Effector CD8-positive, alpha-beta T cell (primary cell): ENCODE results near the gene CERS5.
"Not testable (repeated sequence)": the region's sequence is repeated elsewhere in the genome, so short reads cannot be mapped to it uniquely, and the experiment has no call there.

Experiments
- DNase-seq: peaks from one replicate; lab custom pipeline; 2025; lab: John Stamatoyannopoulos, UW

CERS5 gene

GRCh38 chr12:50187084-50187900, 20.1 kb upstream of the CERS5 start:
- no peak for DNase-seq

GRCh38 chr12:50186681-50187080, 19.5 kb upstream of the CERS5 start:
- DNase-seq: no peak

DNA sequence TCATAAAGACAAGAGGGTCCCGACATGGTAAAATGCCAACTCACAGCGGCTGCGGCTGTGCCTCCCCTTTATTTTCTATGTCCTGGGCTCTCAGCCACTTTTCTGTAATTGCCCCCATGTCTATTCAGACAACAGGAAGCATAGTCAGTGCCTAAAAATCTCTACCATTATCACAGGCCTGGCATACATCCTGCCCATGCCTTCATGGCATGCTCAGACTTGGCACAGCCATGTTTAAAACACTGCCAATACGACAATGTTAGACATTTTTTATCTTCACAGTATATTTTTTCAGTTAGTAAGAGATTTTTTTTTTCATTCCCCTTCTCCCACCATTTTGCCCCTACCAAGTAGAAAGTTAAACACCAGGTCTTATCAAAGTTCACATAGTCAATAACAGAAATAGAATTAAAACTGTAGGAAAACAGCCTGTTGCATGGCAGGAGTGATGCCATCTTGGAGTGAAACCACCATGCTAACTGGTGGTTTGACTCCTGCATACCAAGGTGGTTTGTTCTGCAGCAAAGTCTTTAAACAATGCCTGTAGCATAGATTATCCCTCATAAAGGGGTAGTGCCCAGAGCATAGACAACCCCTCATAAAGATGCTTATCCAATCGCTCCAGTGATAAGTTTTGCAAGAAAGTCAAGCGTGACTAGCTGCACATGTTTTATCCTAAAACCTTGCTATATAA, 18.9 kb upstream of the CERS5 start:
- DNase-seq: no peak

DNA sequence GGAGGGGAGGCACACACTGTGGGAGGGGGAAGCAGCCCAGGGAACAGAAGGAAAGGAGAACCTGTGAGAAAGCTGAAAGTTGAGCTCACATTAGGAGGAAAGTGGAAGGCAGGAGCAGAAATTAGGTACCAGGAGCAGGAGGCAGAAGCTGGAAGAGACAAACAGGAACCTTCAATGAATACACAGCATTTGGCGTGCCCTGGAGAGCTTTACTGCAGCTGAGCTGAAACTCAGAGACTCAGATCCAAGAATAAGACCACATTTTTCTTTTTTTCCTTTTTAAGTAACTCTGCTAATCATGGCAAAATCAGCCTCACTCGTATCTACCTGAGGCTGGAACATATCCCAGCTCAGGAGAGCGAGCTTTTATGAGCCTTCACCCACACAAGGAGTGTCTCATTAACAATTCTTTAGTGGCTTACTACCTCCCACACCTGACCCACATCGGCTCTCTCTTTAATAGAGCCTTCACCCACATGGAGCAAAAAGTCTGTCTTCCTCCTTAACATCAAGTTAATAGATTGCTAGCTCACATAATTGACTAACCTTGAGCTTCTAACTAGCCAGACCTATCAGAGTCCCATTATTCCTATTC, 18.2 kb upstream of the CERS5 start:
- no peak for DNase-seq

GRCh38 chr12:50184261-50184660, 17.1 kb upstream of the CERS5 start:
- no peak for DNase-seq

DNA sequence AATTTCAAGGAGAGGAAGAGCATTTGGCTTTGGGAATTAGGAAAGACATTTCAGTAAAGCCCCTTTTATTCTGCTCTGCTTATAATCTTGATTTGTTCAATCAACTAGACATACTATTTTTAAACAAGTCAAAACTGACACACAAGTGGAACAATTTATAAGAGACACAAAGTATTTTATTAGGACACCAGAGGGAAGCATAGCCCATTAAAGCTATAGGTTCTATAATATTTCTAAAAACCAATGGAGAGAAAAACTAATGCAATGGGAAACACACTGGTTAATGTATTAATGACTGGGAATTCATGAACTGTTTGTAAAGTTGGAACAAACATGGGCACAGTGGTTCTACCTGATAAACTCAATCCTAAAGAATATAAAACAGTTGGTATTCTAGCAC, 15.3 kb upstream of the CERS5 start:
- no peak for DNase-seq

DNA sequence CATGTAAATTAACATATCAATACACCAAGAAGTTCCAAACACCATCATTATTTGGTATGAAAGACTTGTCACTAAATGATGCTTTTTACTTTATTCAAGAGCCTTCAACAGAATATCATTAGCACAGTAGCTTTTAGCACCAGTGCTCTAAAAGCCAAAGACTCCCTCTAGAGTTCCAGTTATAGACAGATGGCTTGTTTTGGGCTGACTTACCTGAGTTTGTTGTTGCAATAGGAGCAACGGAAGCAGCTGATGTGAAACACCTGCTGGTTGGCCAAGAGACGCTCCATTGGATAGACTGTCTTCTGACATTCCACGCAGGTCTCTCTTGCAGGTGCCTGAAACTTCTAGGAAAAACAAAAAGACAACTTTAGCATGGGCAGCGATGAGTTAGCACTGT, 14.5 kb upstream of the CERS5 start:
- DNase-seq: no peak

DNA sequence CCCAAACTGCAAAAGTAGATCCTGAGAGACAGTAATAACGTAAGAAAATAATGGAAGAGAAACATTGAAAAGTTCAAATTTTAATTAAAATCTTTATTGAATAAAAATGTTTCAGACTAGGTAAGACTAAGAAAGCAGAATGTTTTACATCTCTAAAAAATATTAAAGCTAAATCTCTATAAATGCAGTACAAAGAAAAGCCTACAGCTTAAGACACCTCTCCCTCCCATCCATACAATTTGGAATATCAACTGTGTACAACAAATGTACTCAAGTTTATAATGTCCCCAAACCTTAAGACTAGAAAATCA, 8.5 kb upstream of the CERS5 start:
- DNase-seq: no peak

DNA sequence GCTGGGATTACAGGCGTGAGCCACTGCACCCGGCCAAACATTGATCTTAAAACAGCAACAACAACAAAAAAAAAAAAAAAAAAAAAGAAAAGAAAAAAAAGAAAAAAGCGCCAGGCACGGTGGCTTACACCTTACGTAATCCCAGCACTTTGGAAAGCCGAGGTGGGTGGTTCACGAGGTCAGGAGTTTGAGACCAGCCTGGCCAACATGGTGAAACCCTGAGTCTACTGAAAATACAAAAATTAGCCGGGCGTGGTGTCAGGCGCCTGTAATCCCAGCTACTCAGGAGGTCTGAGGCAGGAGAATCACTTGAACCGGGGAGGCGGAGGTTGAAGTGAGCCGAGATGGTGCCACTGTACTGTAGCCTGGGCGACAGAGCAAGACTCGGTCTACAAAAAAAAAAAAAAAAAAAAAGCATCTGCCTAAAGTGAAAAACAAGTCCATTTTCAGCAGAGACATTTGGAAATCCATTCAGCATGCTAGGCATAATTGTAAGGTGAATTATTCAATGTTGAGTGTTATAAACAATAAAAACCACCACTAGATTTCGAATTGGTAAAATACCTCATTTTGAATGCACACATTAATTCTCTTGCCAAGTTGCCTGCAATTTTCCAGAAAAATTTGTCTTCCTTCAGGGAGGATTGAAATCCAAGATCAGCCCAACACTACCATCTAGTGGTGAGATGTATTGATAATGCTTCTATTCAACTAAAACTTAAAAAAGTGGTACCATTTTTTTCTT, 8.0 kb upstream of the CERS5 start:
- no peak for DNase-seq

DNA sequence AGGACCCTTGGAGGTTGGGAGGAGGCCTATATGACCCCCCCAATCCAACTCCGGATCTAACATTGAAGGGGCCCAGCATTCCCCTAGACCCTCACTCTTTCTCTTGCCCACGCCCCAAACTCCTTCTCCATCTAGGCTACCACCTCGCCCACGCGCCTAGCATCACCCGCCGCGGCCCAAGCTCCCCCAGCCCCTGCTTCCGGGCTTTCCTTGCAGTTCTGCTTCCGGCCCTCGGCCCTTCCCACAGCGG, 445 bp downstream of the CERS5 start:
- peak; percentile 15 for DNase-seq

DNA sequence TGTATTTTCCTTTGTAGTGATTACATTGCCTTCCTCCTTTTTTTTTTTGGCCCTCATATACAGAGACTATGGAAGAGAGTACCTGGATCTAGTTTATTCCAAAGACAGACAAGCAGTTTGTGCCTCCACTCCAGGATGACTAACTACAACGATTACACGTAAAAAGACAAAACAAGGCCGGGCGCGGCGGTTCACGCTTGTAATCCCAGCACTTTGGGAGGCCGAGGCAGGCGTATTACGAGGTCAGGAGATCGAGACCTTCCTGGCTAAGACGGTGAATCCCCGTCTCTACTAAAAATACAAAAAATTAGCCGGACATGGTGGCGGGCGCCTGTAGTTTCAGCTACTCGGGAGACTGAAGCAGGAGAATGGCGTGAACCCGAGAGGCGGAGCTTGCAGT, 2.2 kb downstream of the CERS5 start:
- no peak for DNase-seq

GRCh38 chr12:50162230-50162629, 4.9 kb downstream of the CERS5 start:
- no peak for DNase-seq

DNA sequence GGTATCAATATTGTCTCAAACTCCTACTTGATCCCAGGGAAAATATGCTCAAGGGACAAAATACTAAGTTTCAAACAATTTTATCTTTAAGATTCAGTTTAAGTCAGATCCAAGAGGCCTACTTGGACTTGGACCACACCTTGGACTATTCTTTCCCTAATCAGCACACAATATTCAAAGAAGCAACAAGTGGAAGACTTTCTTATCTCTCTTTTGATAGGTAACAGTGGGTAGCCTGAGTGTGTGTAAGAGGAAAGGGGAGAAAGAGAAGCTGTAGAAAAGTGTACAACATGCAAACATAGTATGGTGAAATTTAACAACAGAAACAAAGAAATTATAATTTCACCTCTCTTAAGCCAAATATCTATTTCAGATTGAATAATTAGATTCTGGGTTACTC, 6.5 kb downstream of the CERS5 start:
- DNase-seq: no peak

DNA sequence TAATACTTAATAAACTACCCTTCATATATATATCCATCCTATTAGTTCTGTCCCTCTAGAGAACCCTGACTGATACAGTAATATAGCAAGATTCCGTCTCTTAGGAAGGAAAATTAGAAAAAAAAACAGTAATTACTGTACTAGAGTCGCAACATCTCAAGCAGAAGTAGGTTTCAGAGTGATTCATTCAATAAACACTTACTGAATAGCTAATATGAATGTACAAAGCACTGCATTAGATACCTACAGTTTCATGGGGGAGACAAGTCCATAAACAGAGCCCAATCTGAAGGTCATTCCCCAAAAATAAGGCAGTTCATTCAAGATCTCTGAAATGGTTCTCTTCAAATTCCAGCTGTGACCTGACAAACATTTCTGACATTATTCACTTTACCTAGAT, 9.9 kb downstream of the CERS5 start:
- no peak for DNase-seq

DNA sequence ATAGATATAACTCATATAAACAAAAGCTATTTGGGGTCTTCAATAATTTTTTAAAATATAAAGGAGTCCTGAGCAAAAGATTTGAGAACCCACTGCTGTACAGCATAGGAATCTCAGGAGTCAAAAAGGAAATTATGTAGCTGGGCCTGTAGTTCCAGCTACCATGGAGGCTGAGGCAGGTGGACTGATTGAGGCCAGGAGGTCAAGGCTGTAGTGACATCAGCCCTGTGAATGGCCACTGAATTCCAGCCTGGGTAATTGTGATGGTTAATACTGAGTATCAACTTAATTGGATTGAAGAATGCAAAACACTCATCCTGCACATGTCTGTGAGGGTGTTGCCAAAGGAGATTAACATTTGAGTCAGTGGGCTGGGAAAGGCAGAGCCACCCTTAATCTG, 10.5 kb downstream of the CERS5 start:
- DNase-seq: no peak

- not testable (repeated sequence) for DNase-seq
These were observed 12.2 kb downstream of the CERS5 start for GRCh38 chr12:50154947-50155346.

- DNase-seq: no peak
These were observed 16.0 kb downstream of the CERS5 start for GRCh38 chr12:50151047-50151687.

- no peak for DNase-seq
These were observed 17.9 kb downstream of the CERS5 start for GRCh38 chr12:50149311-50149710.

GRCh38 chr12:50148011-50148410, 19.2 kb downstream of the CERS5 start:
- not testable (repeated sequence) for DNase-seq

GRCh38 chr12:50147281-50147680, 19.9 kb downstream of the CERS5 start:
- DNase-seq: no peak

- DNase-seq: no peak
These were observed 21.7 kb downstream of the CERS5 start for GRCh38 chr12:50145439-50145838.

GRCh38 chr12:50142993-50143392, 24.2 kb downstream of the CERS5 start:
- DNase-seq: no peak
